Small intestine (tissue), 7 donors: ENCODE data around the gene KRT20. TPM values are rescaled to one million over a fixed set of nuclear protein-coding genes. Genes with fewer than 3 reads are reported as not detected.
"Not testable (repeated sequence)": the region's sequence is repeated elsewhere in the genome, so short reads cannot be mapped to it uniquely, and the experiment has no call there.

Experiments used
- DNase-seq, 2 donors: peaks; one replicate each; pipeline versions ENCODE4 v3.0.0 to v3.0.0-alpha.2; 2013
- FAIRE-seq: peaks from 2 replicates; lab custom pipeline; 2012; peaks lifted over from hg19 to GRCh38; lab: Jason Lieb, UNC
- H3K27ac ChIP-seq, 3 donors: one replicate each; pipeline ENCODE4 v1.5.1; 2013; ENCODE audit warnings: low read length in 2 of 3, mild to moderate bottlenecking in 2 of 3, control low read depth in 1 of 3, inconsistent platforms in 1 of 3, low read depth in 1 of 3, moderate library complexity in 1 of 3
- H3K27me3 ChIP-seq, 3 donors: one replicate each; pipeline ENCODE4 v1.6.1; 2013; ENCODE audit warnings: low read length in 3 of 3, inconsistent platforms in 1 of 3; ENCODE audit not compliant: control insufficient read depth in 3 of 3, insufficient read depth in 3 of 3
- H3K36me3 ChIP-seq, 3 donors: one replicate each; pipeline ENCODE4 v1.6.1; 2013; ENCODE audit warnings: low read length in 3 of 3, inconsistent platforms in 1 of 3, low read depth in 1 of 3, mild to moderate bottlenecking in 1 of 3, moderate library complexity in 1 of 3; ENCODE audit not compliant: control insufficient read depth in 3 of 3, insufficient read depth in 2 of 3
- H3K4me1 ChIP-seq, 3 donors: one replicate each; pipeline ENCODE4 v1.6.1; 2013; ENCODE audit warnings: low read length in 2 of 3, inconsistent platforms in 1 of 3, low read depth in 1 of 3, mild to moderate bottlenecking in 1 of 3, moderate library complexity in 1 of 3; ENCODE audit not compliant: control insufficient read depth in 3 of 3, insufficient read depth in 2 of 3
- H3K4me3 ChIP-seq, 3 donors: one replicate each; pipeline ENCODE4 v1.5.1; 2013; ENCODE audit warnings: low read length in 3 of 3, control low read depth in 1 of 3, inconsistent platforms in 1 of 3, low read depth in 1 of 3, mild to moderate bottlenecking in 1 of 3, moderate library complexity in 1 of 3
- H3K9me3 ChIP-seq, 2 donors: one replicate each; pipeline ENCODE4 v1.6.1; 2013; ENCODE audit warnings: low read depth in 1 of 2, low read length in 1 of 2; ENCODE audit not compliant: control insufficient read depth in 2 of 2, insufficient read depth in 1 of 2
- WGBS, 3 donors: extraction: QIAGEN DNeasy Blood & Tissue Kit; methylation state at CpG; one replicate each; pipeline ENCODE4 v1.1.7; 2013; 5-methylcytosine and 5-hydroxymethylcytosine counted together
- polyA plus RNA-seq, 4 donors: library from polyadenylated mRNA; stranded (reverse) in 3 of 4; unstranded in 1 of 4; fragments of 200-250 nt in 3 of 4; fragments of 120-200 nt in 1 of 4; gene quantifications; one replicate each; pipeline versions ENCODE4 v1.2.1 to v1.2.3, GENCODE V29; 2013
- donor health status: healthy with polysubstance abuse.
- donor health status: control.
- donor health status: control.
- donor health status: Bipolar disorder and iron deficiency.
- donor health status: healthy.

Gene KRT20
- polyA plus RNA-seq, 4 donors, result 66.8 to 1,534 (median 545) TPM

DNA sequence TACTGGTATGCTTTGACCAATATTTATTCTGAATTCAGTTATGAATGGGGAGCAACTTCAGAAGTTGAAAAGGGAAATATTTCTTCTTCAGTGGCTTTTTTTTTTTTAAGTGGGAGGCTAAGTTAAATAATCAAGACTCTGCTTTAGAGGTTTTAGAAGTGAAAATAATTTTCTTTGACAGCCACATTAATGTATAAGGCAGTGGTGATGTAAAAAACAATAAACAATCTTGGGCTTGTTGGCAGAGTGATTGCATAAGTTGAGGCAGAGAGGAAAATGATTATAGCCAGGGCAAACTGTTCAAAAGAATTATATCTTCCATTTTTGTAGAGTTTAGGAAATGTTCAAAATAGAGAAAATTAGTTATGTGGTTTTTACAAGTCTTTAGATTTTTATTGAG, 12.6 kb downstream of the KRT20 start:
- no peak for FAIRE-seq

DNA sequence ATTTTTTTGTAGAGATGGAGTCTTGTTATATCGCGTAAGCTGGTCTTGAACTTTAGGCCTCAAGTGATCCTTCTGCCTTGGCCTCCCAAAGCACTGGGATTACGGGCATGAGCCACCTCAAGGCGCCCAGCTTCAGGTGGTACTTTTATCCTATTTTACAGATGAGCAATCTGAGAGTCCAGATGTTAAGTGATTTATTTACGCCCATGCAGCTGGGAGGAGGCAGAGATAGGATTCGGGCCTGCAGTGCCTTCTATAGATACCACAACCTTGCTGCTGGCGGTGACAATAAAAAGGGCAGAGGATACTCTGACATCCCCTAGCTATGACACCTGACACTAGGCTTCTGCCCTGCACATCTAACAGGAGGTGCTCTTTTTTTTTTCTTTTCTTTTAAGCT, 13.7 kb downstream of the KRT20 start:
- no peaks in the 10 kb centered on the region for H3K4me1 ChIP-seq
- no peak overlapping the region for H3K27ac ChIP-seq
- no peak for DNase-seq
- no peaks in the 10 kb centered on the region for H3K9me3 ChIP-seq
- H3K27me3 ChIP-seq, result no peaks in the 10 kb centered on the region
- no peaks in the 10 kb centered on the region for H3K36me3 ChIP-seq
- 87 to 95% (median 93%) methylated on average over 7 of the region's 7 CpGs for WGBS, 3 donors
- FAIRE-seq, result no peak
- H3K4me3 ChIP-seq, result no peak overlapping the region

More for the DNA sequence above, 12.6 kb downstream of the KRT20 start:
- H3K27me3 ChIP-seq, result no peaks in the 10 kb centered on the region
- H3K36me3 ChIP-seq, result peaks cover 0 to 4% (median 0%) of the 10 kb centered on the region in 3 donors
- no peak for DNase-seq
- no peaks in the 10 kb centered on the region for H3K4me1 ChIP-seq
- no peak overlapping the region for H3K27ac ChIP-seq
- no peaks in the 10 kb centered on the region for H3K9me3 ChIP-seq
- no peak overlapping the region for H3K4me3 ChIP-seq

DNA sequence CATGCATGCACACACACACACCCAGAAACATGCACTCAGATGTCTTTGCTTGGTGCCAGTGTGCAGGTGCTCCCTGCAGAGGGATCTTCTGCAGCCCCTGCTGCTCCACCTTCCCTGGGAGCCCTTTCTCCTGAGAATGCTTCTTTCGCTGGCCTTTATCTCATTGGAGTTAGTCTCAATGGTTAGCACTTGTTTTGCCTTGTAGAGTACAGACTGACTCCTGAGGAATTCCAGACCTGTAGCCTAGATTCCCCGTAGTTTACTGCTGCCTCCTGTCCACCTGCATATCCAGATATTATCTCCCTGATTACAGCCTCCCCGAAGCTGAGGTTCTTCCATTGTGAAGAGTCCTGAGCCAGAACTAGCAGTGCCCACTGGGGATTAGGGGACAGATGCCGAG, 14.9 kb downstream of the KRT20 start:
- no peaks in the 10 kb centered on the region for H3K4me1 ChIP-seq
- no peaks in the 10 kb centered on the region for H3K27me3 ChIP-seq
- no peak for FAIRE-seq
- DNase-seq, result no peak
- H3K4me3 ChIP-seq, result no peak overlapping the region
- 67 to 82% (median 73%) methylated on average over 4 of the region's 4 CpGs for WGBS, 3 donors
- no peaks in the 10 kb centered on the region for H3K9me3 ChIP-seq
- no peaks in the 10 kb centered on the region for H3K36me3 ChIP-seq
- no peak overlapping the region for H3K27ac ChIP-seq

DNA sequence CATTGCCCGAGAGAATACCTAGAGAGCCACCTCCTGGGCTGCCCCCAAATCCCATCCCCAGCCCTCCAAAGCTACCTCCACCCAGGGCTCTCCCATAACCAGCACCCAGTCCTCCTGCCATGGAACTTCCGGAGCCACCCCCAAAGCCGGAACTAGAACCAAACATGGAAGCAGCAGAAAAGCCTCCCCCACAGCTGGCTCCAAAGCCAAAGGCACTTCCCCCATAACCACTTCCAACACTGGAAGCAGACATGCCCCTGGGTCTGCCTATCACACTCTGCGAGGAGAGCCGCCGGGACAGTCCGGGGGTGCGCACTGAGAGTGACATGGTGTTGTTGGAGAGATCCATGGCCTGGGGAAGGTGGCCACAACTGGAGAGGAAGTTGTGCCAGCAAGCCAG, 18.2 kb downstream of the KRT20 start, which contains the start of gene KRT12:
Gene KRT12, minus strand, starts transcription at position 386 of the 400 bp plus-strand sequence. Its CDS starts 37 bp downstream, at position 349.
- WGBS, 3 donors, result 93 to 96% (median 93%) methylated on average over 8 of the region's 8 CpGs
- H3K4me1 ChIP-seq, result no peaks in the 10 kb centered on the region
- DNase-seq (no peak), FAIRE-seq (no peak)
- H3K9me3 ChIP-seq, result no peaks in the 10 kb centered on the region
- H3K27ac ChIP-seq, result no peak within 1 kb of the TSS
- H3K4me3 ChIP-seq, result no peak within 1 kb of the TSS
- H3K27me3 ChIP-seq, result peaks cover 0 to 4% (median 2%) of the 10 kb centered on the region in 3 donors
- peaks cover 0 to 3% (median 0%) of the 10 kb centered on the region in 3 donors for H3K36me3 ChIP-seq

DNA sequence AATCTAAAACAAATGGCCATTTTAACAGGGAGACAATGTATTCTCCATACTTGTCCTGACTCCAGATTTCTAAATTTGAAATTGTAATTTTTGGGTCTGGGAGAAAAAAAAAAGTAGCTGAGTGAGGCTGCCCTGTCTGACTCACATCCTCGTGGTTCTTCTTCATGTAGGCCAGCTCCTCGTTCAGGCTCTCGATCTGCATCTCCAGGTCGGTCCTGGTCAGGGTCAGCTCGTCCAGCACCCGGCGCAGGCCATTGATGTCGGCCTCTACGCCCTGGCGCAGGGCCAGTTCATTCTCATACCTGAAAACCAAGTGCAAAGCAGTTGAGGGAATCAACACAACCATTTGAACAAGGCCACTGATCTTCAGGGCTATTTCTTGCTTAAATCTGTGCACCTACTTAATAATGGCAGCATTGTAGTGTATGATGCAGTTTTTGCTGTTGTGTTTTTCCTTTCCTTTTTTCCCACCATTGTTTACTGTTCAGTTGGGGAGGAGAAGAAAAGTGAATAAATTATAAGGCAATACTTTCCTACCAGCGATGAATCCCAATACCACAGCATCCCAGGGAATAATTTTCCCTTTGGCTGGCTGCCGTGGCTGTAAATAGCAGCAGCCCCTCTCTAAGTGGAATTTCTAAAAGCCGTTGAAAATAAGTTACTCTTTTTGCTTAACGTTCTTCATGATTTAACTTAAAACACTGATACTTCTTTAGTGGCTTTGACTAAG, 20.2 kb downstream of the KRT20 start:
- no peak overlapping the region for H3K4me3 ChIP-seq
- no peak overlapping the region for H3K27ac ChIP-seq
- DNase-seq (no peak), FAIRE-seq (no peak)
- H3K4me1 ChIP-seq, result peaks cover 0 to 6% (median 2%) of the 10 kb centered on the region in 3 donors
- peaks cover 0 to 4% (median 2%) of the 10 kb centered on the region in 3 donors for H3K27me3 ChIP-seq
- H3K36me3 ChIP-seq, result peaks cover 0 to 3% (median 0%) of the 10 kb centered on the region in 3 donors
- H3K9me3 ChIP-seq, result no peaks in the 10 kb centered on the region
- 90 to 92% (median 90%) methylated on average over 14 of the region's 14 CpGs for WGBS, 3 donors

DNA sequence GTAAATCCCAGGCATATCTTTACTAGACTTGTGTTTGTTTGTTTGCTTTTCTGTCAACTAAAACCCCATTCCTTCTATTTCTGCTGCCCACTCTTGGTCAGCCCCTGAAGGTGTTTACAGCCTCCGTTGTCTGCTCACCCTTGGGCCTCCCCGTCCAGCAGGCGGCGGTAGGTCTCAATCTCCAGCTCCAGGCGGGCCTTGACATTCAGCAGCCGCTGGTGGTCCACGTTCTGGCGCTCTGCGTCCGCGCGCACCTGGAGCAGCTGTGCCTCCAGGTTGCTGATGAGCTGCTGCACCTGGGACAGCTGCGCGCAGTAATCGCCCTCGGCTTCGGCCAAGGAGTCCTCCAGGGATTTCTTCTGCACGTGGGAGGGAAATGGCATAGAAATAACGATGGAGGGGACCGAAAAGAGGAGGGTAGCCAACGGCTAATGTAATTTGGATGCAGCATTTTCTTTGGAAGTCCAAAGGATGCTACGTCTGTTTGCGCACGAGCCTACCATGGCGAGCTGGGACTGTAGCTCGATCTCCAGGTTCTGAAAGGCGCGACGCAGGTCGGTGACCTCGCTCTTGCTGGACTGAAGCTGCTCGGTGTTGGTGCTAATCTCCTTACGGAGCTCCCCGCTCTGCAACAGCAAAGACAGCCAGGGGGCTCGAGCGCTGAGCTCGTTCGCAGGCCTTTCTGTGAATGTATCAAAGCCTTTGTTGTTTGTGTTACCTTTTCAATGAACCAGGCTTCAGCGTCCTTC, 21.9 kb downstream of the KRT20 start:
- Histone ChIP-seq H3K4me1 (peaks cover 0 to 18% (median 4%) of the 10 kb centered on the region in 3 donors), H3K9me3 (no peaks in the 10 kb centered on the region), H3K27me3 (peaks cover 0 to 4% (median 2%) of the 10 kb centered on the region in 3 donors), H3K36me3 (peaks cover 0 to 3% (median 0%) of the 10 kb centered on the region in 3 donors), H3K27ac (no peak overlapping the region), H3K4me3 (no peak overlapping the region)
- WGBS, 3 donors, result 60 to 72% (median 67%) methylated on average over 39 of the region's 39 CpGs
- DNase-seq (peak in 1 of 2 donors; percentile 54), FAIRE-seq (no peak)

DNA sequence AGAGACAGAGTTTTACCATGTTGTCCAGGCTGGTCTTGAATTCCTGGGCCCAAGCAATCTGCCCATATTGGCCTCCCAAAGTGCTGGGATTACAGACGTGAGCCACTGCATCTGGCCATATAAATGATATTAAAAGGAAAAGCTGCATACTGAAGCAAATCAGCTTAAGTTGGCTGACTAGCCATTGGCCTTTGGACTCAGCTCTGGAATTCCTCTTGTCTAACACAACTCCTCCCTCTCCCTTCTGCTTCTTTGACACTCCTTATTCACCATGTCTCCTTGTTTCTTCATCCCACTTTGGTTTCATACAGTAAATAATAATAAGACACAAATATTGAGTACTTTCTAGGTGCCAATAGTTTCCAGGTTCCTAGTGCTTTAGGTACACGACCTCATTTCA, 25.5 kb downstream of the KRT20 start:
- 16 to 52% (median 22%) methylated on average over 2 of the region's 2 CpGs for WGBS, 3 donors
- H3K27me3 ChIP-seq, result peaks cover 0 to 4% (median 2%) of the 10 kb centered on the region in 3 donors
- peaks cover 0 to 23% (median 4%) of the 10 kb centered on the region in 3 donors for H3K4me1 ChIP-seq
- H3K27ac ChIP-seq, result peak overlapping the region in 2 of 3 donors; percentile 3 to 62
- no peaks in the 10 kb centered on the region for H3K9me3 ChIP-seq
- no peak overlapping the region for H3K4me3 ChIP-seq
- DNase-seq (peak; percentile 78 to 87), FAIRE-seq (no peak)
- peaks cover 0 to 3% (median 0%) of the 10 kb centered on the region in 3 donors for H3K36me3 ChIP-seq

DNA sequence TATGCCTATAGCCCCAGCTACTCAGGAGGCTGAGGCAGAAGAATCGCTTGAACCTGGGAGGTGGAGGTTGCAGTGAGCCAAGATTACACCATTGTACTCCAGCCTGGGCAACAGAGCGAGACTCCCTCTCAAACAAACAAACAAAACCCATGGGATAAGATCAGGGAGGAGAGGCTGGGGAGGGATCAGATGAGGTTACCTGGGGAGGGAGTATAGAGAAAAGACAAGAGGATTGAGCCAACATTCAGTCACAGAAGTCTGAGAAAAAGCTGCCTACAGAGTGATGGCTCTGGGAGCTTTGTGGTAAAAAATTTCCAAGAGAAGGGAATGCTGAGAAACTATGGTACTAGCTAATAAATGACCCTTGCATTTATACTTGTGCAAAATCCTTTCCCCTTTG, 26.4 kb downstream of the KRT20 start:
- not testable (repeated sequence) for H3K9me3 ChIP-seq, FAIRE-seq, DNase-seq, H3K36me3 ChIP-seq, H3K4me3 ChIP-seq, H3K27me3 ChIP-seq
- Histone ChIP-seq H3K27ac (peak overlapping the region in 1 of 3 donors; percentile 3), H3K4me1 (peaks cover 0 to 23% (median 4%) of the 10 kb centered on the region in 3 donors)
- 73 to 86% (median 83%) methylated on average over 2 of the region's 2 CpGs for WGBS, 3 donors
